ENCODE data around the gene FEM1A.
"Not testable (repeated sequence)": the region's sequence is repeated elsewhere in the genome, so short reads cannot be mapped to it uniquely, and the experiment has no call there.

Gene FEM1A

GRCh38 chr19:4791183-4792018 is at the start of gene FEM1A:
TSS of gene FEM1A (plus strand) at chr19:4791734. CDS start at chr19:4791855, 121 bp downstream.
- in situ Hi-C loops (cut with HindIII; ENCODE audit: low sequenced_read_pairs) = no loop called here
- H3K4me3 ChIP-seq (ENCODE audit: low read depth, low read length) = peak within 1 kb of the TSS; percentile 70
- TF ChIP-seq CTCF (IDR thresholded peaks at IDR 0.05; ENCODE audit: low read depth, low read length, missing control alignments) = peak; percentile 99
- peak; percentile 100 for DNase-seq (ENCODE audit: low read depth)

- no peak for DNase-seq (ENCODE audit: low read depth)
- TF ChIP-seq CTCF (IDR thresholded peaks at IDR 0.05; ENCODE audit: low read depth, low read length, missing control alignments) = no peak
- H3K4me3 ChIP-seq (ENCODE audit: low read depth, low read length) = no peak overlapping the region
- in situ Hi-C loops (cut with HindIII; ENCODE audit: low sequenced_read_pairs) = no loop called here
Measured at GRCh38 chr19:4742723-4743646, 48.5 kb upstream of the FEM1A start.

GRCh38 chr19:4744451-4745174 is 46.9 kb upstream of the FEM1A start:
- DNase-seq (ENCODE audit: low read depth) = peak; percentile 52
- in situ Hi-C loops (cut with HindIII; ENCODE audit: low sequenced_read_pairs) = no loop called here
- no peak overlapping the region for H3K4me3 ChIP-seq (ENCODE audit: low read depth, low read length)
- TF ChIP-seq CTCF (IDR thresholded peaks at IDR 0.05; ENCODE audit: low read depth, low read length, missing control alignments) = no peak

- in situ Hi-C loops (cut with HindIII; ENCODE audit: low sequenced_read_pairs); DNase-seq (ENCODE audit: low read depth); H3K4me3 ChIP-seq (ENCODE audit: low read depth, low read length): not testable (repeated sequence)
Measured at GRCh38 chr19:4745175-4745574, 46.4 kb upstream of the FEM1A start.

- in situ Hi-C loops (cut with HindIII; ENCODE audit: low sequenced_read_pairs) = no loop called here
- TF ChIP-seq CTCF (IDR thresholded peaks at IDR 0.05; ENCODE audit: low read depth, low read length, missing control alignments) = no peak
- H3K4me3 ChIP-seq (ENCODE audit: low read depth, low read length) = no peak overlapping the region
- no peak for DNase-seq (ENCODE audit: low read depth)
Measured at GRCh38 chr19:4745986-4746385, 45.5 kb upstream of the FEM1A start.

GRCh38 chr19:4748185-4748584 is 43.3 kb upstream of the FEM1A start:
- no peak for TF ChIP-seq CTCF (IDR thresholded peaks at IDR 0.05; ENCODE audit: low read depth, low read length, missing control alignments)
- in situ Hi-C loops (cut with HindIII; ENCODE audit: low sequenced_read_pairs) = no loop called here
- no peak overlapping the region for H3K4me3 ChIP-seq (ENCODE audit: low read depth, low read length)
- no peak for DNase-seq (ENCODE audit: low read depth)
